GM12878 (cell line): Measurements from ENCODE around the gene DHX40. TPM values are rescaled to one million over a fixed set of nuclear protein-coding genes. Genes with fewer than 3 reads are reported as not detected.

ENCODE experiments used
- RFX5 ChIP-seq: IDR thresholded peaks from 2 replicates; pipeline ENCODE4 v1.6.1; 2011; ENCODE audit warnings: low read depth, low read length, improper control_type of control experiment
- RUNX3 ChIP-seq: IDR thresholded peaks from 2 replicates; pipeline ENCODE4 v1.6.1; 2012; ENCODE audit warnings: low read length, inconsistent platforms
- ZBTB40 ChIP-seq: fragments of 450-650 bp; IDR thresholded peaks from 2 replicates; pipeline ENCODE4 v1.6.1; 2016; ENCODE audit warnings: mild to moderate bottlenecking, moderate library complexity, borderline replicate concordance
- ZNF24 ChIP-seq: fragments of 450-650 bp; IDR thresholded peaks from 2 replicates; pipeline ENCODE4 v1.6.1; 2017; ENCODE audit warnings: antibody characterized with exemption, mild to moderate bottlenecking
- ZNF592 ChIP-seq: fragments of 450-650 bp; IDR thresholded peaks from 2 replicates; pipeline ENCODE4 v1.6.1; 2017; ENCODE audit warnings: mild to moderate bottlenecking, moderate library complexity
- ZZZ3 ChIP-seq: IDR thresholded peaks from 2 replicates; pipeline ENCODE4 v1.6.1; 2011; ENCODE audit warnings: low read depth; ENCODE audit not compliant: control insufficient read depth, insufficient read length
- polyA plus RNA-seq, 11 experiments: library from polyadenylated mRNA; depleted of rRNA in 4 of 11; unstranded in 6 of 11; stranded (reverse) in 5 of 11; fragments of >200 nt; fragmentation: Nextera tagmentation in 4 of 11; fragmentation: Illumina TruSeq in 1 of 11; extraction: Ambion mirVana in 4 of 11; extraction: Trizol in 1 of 11; gene quantifications; 1 replicate in 1 of 11; 2 replicates in 10 of 11; pipeline versions ENCODE4 v1.2.1 to v1.2.3, GENCODE V29; 2011 to 2016; ENCODE audit warnings: inconsistent platforms in 2 of 11, missing spikeins in 2 of 11, low read depth in 1 of 11
- total RNA-seq, 4 experiments: library from RNA; depleted of rRNA in 3 of 4; stranded (reverse); fragments of >200 nt in 3 of 4; fragmentation: Illumina TruSeq in 1 of 4; extraction: Trizol in 1 of 4; gene quantifications; 2 replicates each; pipeline versions ENCODE4 v1.2.1 to v1.2.3, GENCODE V29; 2013 to 2021

DHX40 gene
- total and polyA plus RNA-seq, 10 of the 15 experiments (the other 5 are each of a cell fraction or from before 2014, with no cell fraction given): 4.8 to 29.2 (median 12.0) TPM

- TF ChIP-seq ZBTB40 (no peak), RUNX3 (no peak), ZNF24 (no peak), ZNF592 (no peak), RFX5 (no peak), ZZZ3 (no peak)
Measured at GRCh38 chr17:59527931-59528330, 37.5 kb upstream of the DHX40 start (continued).
